GM12872 (cell line): ENCODE measurements around the gene CDC42BPA.

Source experiments
- TF ChIP-seq, protein P1 (sequence below): IDR thresholded peaks from 3 replicates; pipeline ENCODE4 v1.5.1; 2011; ENCODE audit warnings: low read depth, mild to moderate bottlenecking, low read length, moderate library complexity; ENCODE audit not compliant: insufficient read depth

Gene CDC42BPA

DNA sequence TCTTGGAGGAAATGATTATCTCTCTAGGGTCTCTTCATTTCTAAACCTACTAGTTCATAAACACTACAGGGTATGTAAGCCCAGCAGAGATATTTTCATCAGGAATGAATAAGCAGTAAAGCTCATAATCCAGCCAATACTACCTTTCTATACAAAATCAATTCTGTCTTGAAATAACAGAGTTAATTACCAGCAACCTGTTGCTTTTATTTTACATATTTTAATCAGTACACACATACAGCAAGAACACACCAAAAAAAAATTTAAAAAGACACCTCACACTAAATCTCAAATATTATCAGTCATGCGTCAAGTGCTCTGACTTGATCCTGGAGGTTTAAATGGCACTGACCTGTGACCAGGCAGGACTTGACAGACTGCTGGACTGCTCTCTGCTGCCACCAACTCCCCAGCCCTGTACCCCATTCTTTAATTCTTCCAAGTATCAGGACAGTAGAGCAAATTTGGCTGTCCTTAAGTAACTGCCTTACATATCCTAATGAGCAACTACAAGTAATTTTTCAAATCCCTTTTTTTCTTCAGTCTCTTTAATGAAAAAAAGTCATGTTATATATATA, 98.5 kb downstream of the CDC42BPA start:
- TF ChIP-seq, protein P1, sequence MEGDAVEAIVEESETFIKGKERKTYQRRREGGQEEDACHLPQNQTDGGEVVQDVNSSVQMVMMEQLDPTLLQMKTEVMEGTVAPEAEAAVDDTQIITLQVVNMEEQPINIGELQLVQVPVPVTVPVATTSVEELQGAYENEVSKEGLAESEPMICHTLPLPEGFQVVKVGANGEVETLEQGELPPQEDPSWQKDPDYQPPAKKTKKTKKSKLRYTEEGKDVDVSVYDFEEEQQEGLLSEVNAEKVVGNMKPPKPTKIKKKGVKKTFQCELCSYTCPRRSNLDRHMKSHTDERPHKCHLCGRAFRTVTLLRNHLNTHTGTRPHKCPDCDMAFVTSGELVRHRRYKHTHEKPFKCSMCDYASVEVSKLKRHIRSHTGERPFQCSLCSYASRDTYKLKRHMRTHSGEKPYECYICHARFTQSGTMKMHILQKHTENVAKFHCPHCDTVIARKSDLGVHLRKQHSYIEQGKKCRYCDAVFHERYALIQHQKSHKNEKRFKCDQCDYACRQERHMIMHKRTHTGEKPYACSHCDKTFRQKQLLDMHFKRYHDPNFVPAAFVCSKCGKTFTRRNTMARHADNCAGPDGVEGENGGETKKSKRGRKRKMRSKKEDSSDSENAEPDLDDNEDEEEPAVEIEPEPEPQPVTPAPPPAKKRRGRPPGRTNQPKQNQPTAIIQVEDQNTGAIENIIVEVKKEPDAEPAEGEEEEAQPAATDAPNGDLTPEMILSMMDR, result peak; percentile 12; the same call in 1 of the 3 replicates

DNA sequence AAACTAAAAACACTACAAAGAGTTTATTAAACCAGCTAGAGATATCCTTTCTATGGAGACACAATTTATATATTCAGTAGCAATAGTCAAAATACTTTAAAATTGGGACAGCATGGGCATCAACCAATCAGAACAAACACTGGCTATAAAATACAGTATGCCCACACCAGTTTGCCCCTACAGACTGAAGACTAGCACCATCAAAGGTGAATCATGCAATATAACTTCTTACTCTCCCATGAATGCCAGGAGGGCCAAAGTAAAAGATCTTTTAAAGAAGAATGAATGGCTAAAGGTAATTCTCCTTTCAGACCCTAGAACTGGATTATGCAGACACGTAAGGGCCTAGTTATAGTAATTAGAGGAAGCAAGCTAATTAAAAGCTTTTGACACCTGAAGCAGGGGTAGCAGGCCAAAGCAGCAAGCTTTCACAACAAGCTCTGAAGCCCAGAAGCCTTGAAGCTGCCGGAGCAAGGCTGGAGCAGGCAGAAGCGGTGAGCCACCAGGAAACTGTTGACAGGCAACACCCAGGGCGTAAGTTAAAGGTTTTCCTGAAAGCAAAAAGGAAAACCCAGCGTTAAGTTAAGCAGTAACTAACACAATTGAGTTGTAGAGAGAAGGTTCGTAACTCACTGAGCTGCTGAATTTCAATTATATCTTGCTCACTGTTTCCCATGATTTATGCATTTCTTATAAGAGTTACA, 99.3 kb downstream of the CDC42BPA start:
- TF ChIP-seq, protein P1, result no peak

DNA sequence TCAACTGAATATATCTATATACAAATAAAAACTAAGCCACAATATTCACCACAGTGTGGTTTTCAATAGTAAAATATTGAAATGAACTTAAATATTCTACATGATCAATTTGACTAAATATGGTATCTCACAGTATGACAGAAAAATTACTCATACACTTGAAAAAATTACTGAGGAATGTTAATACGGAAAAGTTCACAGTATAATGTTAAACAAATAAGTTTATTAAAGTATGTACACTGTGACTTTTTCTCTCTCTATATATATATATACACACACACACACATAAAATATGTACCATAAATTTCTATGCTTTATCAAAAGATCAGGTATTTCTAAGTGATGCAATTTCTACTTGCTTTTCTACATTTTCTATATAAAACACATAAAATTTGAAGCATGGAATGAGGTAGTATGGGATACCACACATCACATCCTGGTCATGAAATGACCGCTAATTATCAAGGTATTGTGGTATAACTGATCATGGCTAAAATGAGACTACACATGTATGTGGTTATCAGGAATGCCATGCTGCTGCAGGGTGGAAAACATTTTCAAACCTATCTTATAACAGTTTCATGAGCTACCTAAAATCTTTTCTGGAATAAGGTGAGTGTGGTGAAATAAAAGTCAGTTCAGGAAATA, 102.3 kb downstream of the CDC42BPA start:
- TF ChIP-seq, protein P1, result no peak

DNA sequence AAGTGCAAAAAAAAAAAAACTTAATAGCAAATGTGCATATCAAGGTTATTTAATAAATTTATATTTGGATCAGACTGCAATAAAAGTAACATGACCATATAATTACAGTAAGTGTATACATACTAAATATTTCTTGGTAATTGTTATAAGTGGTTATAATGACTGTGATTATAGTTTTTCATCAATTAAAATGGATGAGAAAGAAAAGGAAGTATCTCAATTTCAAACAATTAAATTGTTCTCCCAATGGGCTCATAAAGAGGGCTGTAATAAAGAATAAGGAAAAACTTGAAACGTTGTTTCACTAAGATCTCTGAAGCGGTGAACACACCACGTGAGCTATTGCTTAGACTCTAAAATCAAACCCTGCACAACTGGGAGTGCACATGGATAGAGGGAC, 104.1 kb downstream of the CDC42BPA start:
- TF ChIP-seq, protein P1, result no peak

DNA sequence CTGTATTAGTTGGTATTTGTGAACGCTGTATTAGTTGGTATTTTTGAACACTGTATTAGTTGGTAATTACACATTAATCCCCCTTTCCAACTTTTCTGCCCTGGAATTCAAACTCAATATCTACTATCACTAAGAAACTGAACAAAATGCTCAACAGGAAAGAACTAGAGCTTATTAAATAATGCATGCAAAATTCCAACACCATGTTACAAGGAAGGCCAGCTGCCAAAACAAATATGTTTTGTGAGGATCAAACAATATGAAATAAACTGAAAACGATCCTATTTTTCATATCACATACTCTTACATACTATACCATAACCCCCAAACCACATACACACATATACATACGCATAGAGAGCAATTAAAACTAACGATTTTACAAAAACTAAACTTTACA, 104.9 kb downstream of the CDC42BPA start:
- TF ChIP-seq, protein P1, result no peak

DNA sequence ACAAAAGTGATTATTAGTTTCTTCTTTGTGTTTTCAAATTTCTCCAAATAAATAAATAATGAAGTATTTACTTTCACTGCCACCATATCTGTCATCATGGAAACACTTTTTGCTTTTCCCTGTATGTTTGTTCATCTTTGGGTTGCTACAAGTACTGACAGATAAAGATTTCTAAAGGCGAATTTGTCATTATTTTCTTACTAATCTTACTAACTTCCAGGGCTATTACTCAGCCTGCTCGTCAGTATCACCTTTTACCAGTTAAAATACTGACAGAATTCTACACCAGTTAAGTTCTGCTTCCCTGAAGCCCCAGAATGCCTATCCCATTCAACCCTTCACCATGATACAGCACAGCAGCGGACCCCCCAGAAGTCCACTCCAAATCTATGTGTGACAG, 106.1 kb downstream of the CDC42BPA start:
- TF ChIP-seq, protein P1, result no peak

DNA sequence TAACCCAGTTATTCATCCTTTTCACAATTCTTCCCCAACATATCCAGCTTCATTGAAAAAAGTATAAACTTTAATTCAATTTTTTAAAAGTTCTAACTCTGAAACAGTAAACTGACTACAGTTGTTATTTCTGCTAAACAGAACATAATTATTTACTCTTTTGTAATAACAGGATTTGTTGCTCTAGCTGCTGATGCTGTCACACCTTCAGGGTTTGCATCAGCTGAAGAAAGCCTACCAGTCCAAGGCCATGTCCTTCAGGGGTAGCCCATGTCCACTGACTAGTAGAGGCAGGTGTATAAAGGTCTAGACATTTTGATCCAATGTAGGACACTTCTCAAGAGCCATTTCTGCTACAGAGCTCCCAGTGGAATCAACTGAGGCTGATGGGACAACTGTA, 107.7 kb downstream of the CDC42BPA start:
- TF ChIP-seq, protein P1, result no peak
